Posterior cingulate gyrus (tissue), 11 donors: Measurements from ENCODE around the gene FAM24A.
"Not testable (repeated sequence)": the region's sequence is repeated elsewhere in the genome, so short reads cannot be mapped to it uniquely, and the experiment has no call there.

Experiments used
- DNase-seq, 10 donors: peaks; one replicate each; pipeline versions ENCODE4 v3.0.0 to v3.0.0-alpha.2; 2020 to 2021; ENCODE audit warnings: mixed read lengths in 3 of 10
- intact Hi-C: fragments of 100-400 bp; cut with DNase I; formaldehyde crosslinking; loops from one replicate; pipeline ENCODE4 v1.15.1; 2023

Gene FAM24A, protein sequence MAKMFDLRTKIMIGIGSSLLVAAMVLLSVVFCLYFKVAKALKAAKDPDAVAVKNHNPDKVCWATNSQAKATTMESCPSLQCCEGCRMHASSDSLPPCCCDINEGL

GRCh38 chr10:122910310-122910709 is at the start of gene FAM24A:
Gene FAM24A, plus strand, starts transcription at chr10:122910610. Its CDS starts 1,025 bp downstream, at chr10:122911635.
- intact Hi-C loops = no loop called here
- DNase-seq = no peak

- intact Hi-C loops = no loop called here
- no peak for DNase-seq
Observed at GRCh38 chr10:122861711-122862161, 48.7 kb upstream of the FAM24A start.

GRCh38 chr10:122863216-122864193 is 46.9 kb upstream of the FAM24A start:
- no peak for DNase-seq
- intact Hi-C loops = no loop called here

DNA sequence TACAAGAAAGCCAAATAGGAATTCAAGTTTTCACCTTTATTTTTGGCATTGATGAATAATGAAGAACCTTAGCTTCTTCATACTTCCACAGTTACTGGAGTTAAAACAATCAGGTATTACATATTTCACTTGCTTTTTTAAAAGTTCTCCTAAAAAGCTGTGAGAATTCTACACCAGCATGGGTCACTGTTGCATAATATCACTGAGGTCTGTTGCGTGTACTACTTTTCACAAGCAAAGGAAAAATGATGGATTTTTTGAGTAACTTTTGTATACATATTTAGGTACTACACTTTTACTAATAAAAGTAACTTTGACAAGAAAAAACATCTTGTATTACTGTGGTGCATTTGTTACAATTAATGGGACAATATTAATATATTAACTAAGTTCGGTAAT is 46.2 kb upstream of the FAM24A start:
- DNase-seq = no peak
- intact Hi-C loops = no loop called here

DNA sequence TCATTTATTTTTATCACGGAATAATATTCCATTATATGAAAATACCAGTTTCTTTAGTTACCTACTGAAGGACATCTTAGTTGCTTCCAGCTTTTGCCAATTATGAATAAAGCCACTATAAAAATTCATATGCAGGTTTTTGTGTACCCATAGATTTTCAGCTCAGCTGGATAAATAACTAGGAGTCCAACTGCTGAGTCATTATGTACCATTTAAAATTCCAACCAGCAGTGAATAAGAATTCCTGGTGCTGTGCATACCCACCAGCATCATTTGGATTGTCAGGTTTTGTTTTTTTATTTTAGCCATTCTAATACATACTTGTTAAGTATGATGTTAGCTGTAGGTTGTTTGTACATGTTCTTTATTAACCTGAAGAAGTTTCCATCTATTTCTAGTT is 45.5 kb upstream of the FAM24A start:
- intact Hi-C loops = no loop called here

GRCh38 chr10:122866757-122867482 is 43.5 kb upstream of the FAM24A start:
- DNase-seq, intact Hi-C loops: not testable (repeated sequence)

More for the DNA sequence above, 45.5 kb upstream of the FAM24A start:
- DNase-seq = no peak

GRCh38 chr10:122868768-122869167 is 41.6 kb upstream of the FAM24A start:
- DNase-seq, intact Hi-C loops: not testable (repeated sequence)

DNA sequence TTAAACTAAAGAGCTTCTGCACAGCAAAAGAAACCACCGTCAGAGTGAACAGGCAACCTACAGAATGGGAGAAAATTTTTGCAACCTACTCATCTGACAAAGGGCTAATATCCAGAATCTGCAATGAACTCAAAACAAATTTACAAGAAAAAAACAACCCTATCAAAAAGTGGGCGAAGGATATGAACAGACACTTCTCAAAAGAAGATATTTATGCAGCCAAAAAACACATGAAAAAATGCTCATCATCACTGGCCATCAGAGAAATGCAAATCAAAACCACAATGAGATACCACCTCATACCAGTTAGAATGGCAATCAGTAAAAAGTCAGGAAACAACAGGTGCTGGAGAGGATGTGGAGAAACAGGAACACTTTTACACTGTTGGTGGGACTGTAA is 38.5 kb upstream of the FAM24A start:
- intact Hi-C loops, DNase-seq: not testable (repeated sequence)

- intact Hi-C loops = loop anchor here (5.0 kb wide), 1 partner anchor 76 kb away; the partner anchor contains the start of gene C10orf88
- DNase-seq = peak in 1 of 10 donors; percentile 62
Observed at GRCh38 chr10:122875843-122876466, 34.5 kb upstream of the FAM24A start.

DNA sequence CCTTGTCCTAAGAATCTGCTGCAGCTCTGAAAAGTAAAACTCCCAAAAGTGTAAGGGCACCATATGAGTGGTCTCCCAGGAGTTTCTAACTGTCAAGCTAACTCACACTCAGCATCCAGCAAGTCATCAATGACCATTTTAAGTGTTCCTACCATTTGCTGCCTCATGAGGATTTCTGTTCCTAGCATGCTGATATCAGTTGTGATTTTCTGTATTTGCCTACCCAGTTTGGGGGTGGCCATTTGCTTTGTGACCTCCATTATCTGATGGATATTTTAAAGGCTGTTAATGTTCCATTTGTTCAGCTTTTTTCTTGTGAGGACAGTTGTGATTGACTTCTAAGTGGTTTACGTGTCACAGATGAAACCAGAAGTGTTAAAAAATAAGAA is 33.9 kb upstream of the FAM24A start:
- no peak for DNase-seq
- intact Hi-C loops = loop anchor here (5.0 kb wide), 1 partner anchor 76 kb away; the partner anchor contains the start of gene C10orf88

DNA sequence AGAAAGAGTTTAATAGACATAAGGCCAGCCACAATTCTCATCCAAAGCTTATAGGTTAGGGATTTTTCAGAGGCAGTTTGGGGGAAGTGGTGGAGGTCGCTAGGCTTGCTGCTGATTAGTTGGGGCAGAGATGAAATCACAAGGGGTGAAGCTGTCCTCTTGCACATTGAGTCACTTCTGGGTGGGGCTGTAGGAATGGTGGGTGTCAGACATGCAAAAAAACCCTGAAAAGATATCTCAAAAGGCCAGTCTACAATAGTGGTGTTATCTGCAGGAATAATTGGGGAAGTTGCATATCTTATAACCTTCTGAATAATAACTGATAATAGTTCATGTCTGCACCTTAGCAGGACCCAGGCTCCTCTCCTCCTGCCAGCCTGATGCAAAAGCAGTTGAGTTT is 33.1 kb upstream of the FAM24A start:
- DNase-seq = peak in 1 of 10 donors; percentile 11
- intact Hi-C loops = loop anchor here (5.0 kb wide), 1 partner anchor 75 kb away; the partner anchor contains the start of gene C10orf88

- intact Hi-C loops = loop anchor here (5.0 kb wide), 1 partner anchor 73 kb away; the partner anchor contains the start of gene C10orf88
- DNase-seq = no peak
Observed at GRCh38 chr10:122878799-122879338, 31.5 kb upstream of the FAM24A start.

- intact Hi-C loops = loop anchor here (5.0 kb wide), 1 partner anchor 73 kb away; the partner anchor contains the start of gene C10orf88
- DNase-seq = peak; percentile 84 to 99 (median 92)
Observed at GRCh38 chr10:122879339-122880273, 30.8 kb upstream of the FAM24A start, which contains the start of gene FAM24B. Gene FAM24B, minus strand, starts transcription at chr10:122879581. Its CDS starts 29,066 bp downstream, at chr10:122850515.

GRCh38 chr10:122882766-122883165 is 27.6 kb upstream of the FAM24A start:
- intact Hi-C loops = no loop called here
- DNase-seq = no peak

DNA sequence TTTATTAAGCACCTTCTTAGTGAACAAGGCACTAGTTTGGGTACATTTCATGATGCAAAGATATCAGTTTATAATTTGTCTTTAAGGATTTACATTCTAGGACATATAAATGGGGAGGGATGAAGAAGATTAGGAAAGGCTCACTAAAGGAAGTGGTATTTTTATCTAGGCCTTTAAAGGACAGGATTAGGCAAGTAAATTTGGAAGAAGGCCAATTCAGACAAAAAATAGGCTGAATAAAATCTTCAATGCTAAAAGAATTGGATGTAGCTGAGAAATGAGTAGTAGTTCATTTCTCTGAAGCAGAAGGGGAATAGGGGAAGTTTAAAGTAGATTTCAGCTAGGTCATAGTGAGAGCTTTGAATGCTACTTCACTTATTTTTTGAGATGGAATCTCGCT is 26.2 kb upstream of the FAM24A start:
- intact Hi-C loops = no loop called here
- no peak for DNase-seq

GRCh38 chr10:122894261-122894944 is 16.0 kb upstream of the FAM24A start:
- no peak for DNase-seq
- intact Hi-C loops = no loop called here

GRCh38 chr10:122903861-122904260 is 6.5 kb upstream of the FAM24A start:
- DNase-seq, intact Hi-C loops: not testable (repeated sequence)

DNA sequence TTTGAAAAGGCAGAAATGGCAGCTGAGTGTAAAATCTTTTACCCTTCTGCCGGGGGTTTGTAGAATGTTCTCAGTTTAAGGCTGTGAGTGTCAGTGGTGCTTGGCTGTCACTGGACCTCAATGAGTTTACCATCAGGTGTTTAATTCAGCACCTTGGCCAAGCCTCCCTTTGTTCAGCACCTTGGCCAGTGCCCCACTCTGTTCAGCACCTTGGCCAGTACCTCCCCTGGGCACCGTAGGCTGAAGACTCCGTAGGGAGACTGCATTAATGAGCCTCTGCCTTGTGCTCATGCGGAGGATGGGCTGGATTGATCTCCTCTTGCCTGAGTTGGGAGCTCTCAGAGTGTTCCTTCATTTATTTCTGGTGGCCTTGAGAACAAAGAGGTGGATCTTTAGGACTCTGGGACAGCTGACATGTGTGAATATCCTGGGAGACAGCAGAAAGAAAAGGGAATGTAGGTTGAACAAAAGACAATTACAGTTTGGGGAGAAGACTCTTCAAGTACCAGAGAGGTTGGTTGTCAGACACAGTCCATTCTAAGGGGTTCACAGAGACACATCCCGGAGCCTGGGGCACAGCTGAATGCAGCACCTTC is 1.6 kb downstream of the FAM24A start:
- peak in 1 of 10 donors; percentile 31 for DNase-seq
- intact Hi-C loops = no loop called here
